MM.1S (cell line): ENCODE data around the gene CLMP.

ENCODE experiments used
- DNase-seq: peaks from one replicate; pipeline ENCODE4 v3.0.0-alpha.2; 2015
- H2AFZ ChIP-seq: fragments of 300-600 bp; sonication (generic); 2 replicates; pipeline ENCODE4 v1.6.0; 2016; ENCODE audit warnings: antibody characterized with exemption, low read length
- H3F3A ChIP-seq: fragments of 300-600 bp; sonication (generic); 2 replicates; pipeline ENCODE4 v1.6.1; 2016; ENCODE audit warnings: mild to moderate bottlenecking, antibody characterized with exemption, low read length, moderate library complexity, mixed read lengths; ENCODE audit not compliant: insufficient read depth
- H3K27ac ChIP-seq: fragments of 300-600 bp; sonication (generic); 2 replicates; pipeline ENCODE4 v1.5.1; 2016; ENCODE audit warnings: mild to moderate bottlenecking, low read length
- H3K27me3 ChIP-seq: fragments of 300-600 bp; sonication (generic); replicated peaks from 2 replicates; pipeline ENCODE4 v1.6.0; 2016; ENCODE audit warnings: low read length; ENCODE audit not compliant: insufficient read depth
- H3K36me3 ChIP-seq: fragments of 300-600 bp; sonication (generic); replicated peaks from 2 replicates; pipeline ENCODE4 v1.6.1; 2016; ENCODE audit warnings: mild to moderate bottlenecking, low read length, mixed read lengths; ENCODE audit not compliant: insufficient read depth
- H3K4me1 ChIP-seq: fragments of 300-600 bp; sonication (generic); 2 replicates; pipeline ENCODE4 v1.6.1; 2016; ENCODE audit warnings: low read length, mixed read lengths
- H3K4me2 ChIP-seq: fragments of 300-600 bp; sonication (generic); 2 replicates; pipeline ENCODE4 v1.6.0; 2016; ENCODE audit warnings: low read depth, low read length
- H3K4me3 ChIP-seq: fragments of 300-600 bp; sonication (generic); 2 replicates; pipeline ENCODE4 v1.5.1; 2016; ENCODE audit warnings: low read length, mixed read lengths
- H3K79me2 ChIP-seq: fragments of 300-600 bp; sonication (generic); 2 replicates; pipeline ENCODE4 v1.6.1; 2016; ENCODE audit warnings: mixed run types, low read length, mixed read lengths
- H3K9ac ChIP-seq: fragments of 300-600 bp; sonication (generic); 2 replicates; pipeline ENCODE4 v1.6.1; 2016; ENCODE audit warnings: low read length, mixed read lengths
- H3K9me2 ChIP-seq: fragments of 300-600 bp; sonication (generic); replicated peaks from 2 replicates; pipeline ENCODE4 v1.6.1; 2016; ENCODE audit warnings: mild to moderate bottlenecking, low read length, mixed read lengths; ENCODE audit not compliant: insufficient read depth
- H3K9me3 ChIP-seq: fragments of 300-600 bp; sonication (generic); replicated peaks from 2 replicates; pipeline ENCODE4 v1.6.1; 2016; ENCODE audit warnings: mild to moderate bottlenecking, low read length, mixed read lengths; ENCODE audit not compliant: insufficient read depth
- H4K20me1 ChIP-seq: fragments of 300-600 bp; sonication (generic); 2 replicates; pipeline ENCODE4 v1.6.1; 2016; ENCODE audit warnings: mild to moderate bottlenecking, low read length, moderate library complexity, mixed read lengths; ENCODE audit not compliant: insufficient read depth
- CTCF ChIP-seq: fragments of 300-600 bp; sonication (generic); IDR thresholded peaks from 2 replicates; pipeline ENCODE4 v1.5.1; 2016; ENCODE audit warnings: antibody characterized with exemption, low read length, mixed read lengths
- EZH2 ChIP-seq: fragments of 300-600 bp; sonication (generic); optimal IDR thresholded peaks from 2 replicates; pipeline ENCODE3; 2017; ENCODE audit warnings: low read depth, mild to moderate bottlenecking, antibody characterized with exemption, low read length, mixed read lengths
- EZH2phosphoT487 ChIP-seq: fragments of 300-600 bp; sonication (generic); IDR thresholded peaks from 2 replicates; pipeline ENCODE4 v1.6.1; 2018; ENCODE audit warnings: antibody characterized with exemption, low read length

The CLMP gene

GRCh38 chr11:123179586-123179985, 15.5 kb downstream of the CLMP start:
- no peaks in the 10 kb centered on the region for H3K79me2 ChIP-seq
- no peaks in the 10 kb centered on the region for H3K9me3 ChIP-seq
- TF ChIP-seq EZH2 (no peak), CTCF (no peak), EZH2phosphoT487 (no peak)
- no peaks in the 10 kb centered on the region for H4K20me1 ChIP-seq
- no peaks in the 10 kb centered on the region for H3K36me3 ChIP-seq
- H3K27me3 ChIP-seq = no peaks in the 10 kb centered on the region
- no peaks in the 10 kb centered on the region for H3K9me2 ChIP-seq
- H2AFZ ChIP-seq = no peak overlapping the region
- H3K27ac ChIP-seq = no peak overlapping the region
- H3K4me1 ChIP-seq = no peaks in the 10 kb centered on the region
- no peak overlapping the region for H3K4me3 ChIP-seq
- no peak for DNase-seq
- H3K4me2 ChIP-seq = no peak overlapping the region
- no peak overlapping the region for H3K9ac ChIP-seq
- no peaks in the 10 kb centered on the region for H3F3A ChIP-seq

GRCh38 chr11:123178186-123178585, 16.9 kb downstream of the CLMP start:
- H3K27me3 ChIP-seq = no peaks in the 10 kb centered on the region
- no peaks in the 10 kb centered on the region for H3K9me2 ChIP-seq
- no peaks in the 10 kb centered on the region for H3K79me2 ChIP-seq
- no peaks in the 10 kb centered on the region for H3F3A ChIP-seq
- no peaks in the 10 kb centered on the region for H3K4me1 ChIP-seq
- no peaks in the 10 kb centered on the region for H3K9me3 ChIP-seq
- no peaks in the 10 kb centered on the region for H3K36me3 ChIP-seq
- H3K4me2 ChIP-seq = no peak overlapping the region
- no peak overlapping the region for H2AFZ ChIP-seq
- no peak for TF ChIP-seq EZH2
- no peak for TF ChIP-seq EZH2phosphoT487
- TF ChIP-seq CTCF = no peak
- no peak for DNase-seq
- H3K4me3 ChIP-seq = no peak overlapping the region
- H4K20me1 ChIP-seq = no peaks in the 10 kb centered on the region
- H3K9ac ChIP-seq = no peak overlapping the region
- no peak overlapping the region for H3K27ac ChIP-seq

- H3K4me1 ChIP-seq = no peaks in the 10 kb centered on the region
- no peak overlapping the region for H3K4me3 ChIP-seq
- no peaks in the 10 kb centered on the region for H3K9me3 ChIP-seq
- no peaks in the 10 kb centered on the region for H3K9me2 ChIP-seq
- no peaks in the 10 kb centered on the region for H3K36me3 ChIP-seq
- no peaks in the 10 kb centered on the region for H3F3A ChIP-seq
- H2AFZ ChIP-seq = no peak overlapping the region
- H3K27ac ChIP-seq = no peak overlapping the region
- TF ChIP-seq EZH2phosphoT487 (no peak), EZH2 (no peak), CTCF (no peak)
- H4K20me1 ChIP-seq = no peaks in the 10 kb centered on the region
- no peak for DNase-seq
- no peak overlapping the region for H3K9ac ChIP-seq
- no peaks in the 10 kb centered on the region for H3K79me2 ChIP-seq
- no peak overlapping the region for H3K4me2 ChIP-seq
- no peaks in the 10 kb centered on the region for H3K27me3 ChIP-seq
Observed at GRCh38 chr11:123176785-123177184, 18.3 kb downstream of the CLMP start.
